GM19099 (cell line): ENCODE data around the gene CLEC2B.

Experiments
- POLR2A ChIP-seq: IDR thresholded peaks from 3 replicates; pipeline ENCODE4 v1.6.1; 2011; ENCODE audit warnings: low read depth; ENCODE audit not compliant: insufficient read length; ENCODE audit errors: extremely low read depth

Gene CLEC2B

GRCh38 chr12:9881988-9882387, 12.8 kb upstream of the CLEC2B start:
- TF ChIP-seq POLR2A = no peak

- no peak for TF ChIP-seq POLR2A
Measured at GRCh38 chr12:9881246-9881645, 12.1 kb upstream of the CLEC2B start, which contains the start of gene KLRF2. Gene KLRF2 (plus strand): TSS chr12:9881489. CDS start chr12:9881596, 107 bp downstream.

GRCh38 chr12:9880532-9881078, 11.5 kb upstream of the CLEC2B start:
- TF ChIP-seq POLR2A = no peak

GRCh38 chr12:9872742-9873141, 3.6 kb upstream of the CLEC2B start:
- no peak for TF ChIP-seq POLR2A

GRCh38 chr12:9872162-9872561, 3.0 kb upstream of the CLEC2B start:
- TF ChIP-seq POLR2A = no peak

- no peak for TF ChIP-seq POLR2A
Measured at GRCh38 chr12:9870286-9870866, 1.2 kb upstream of the CLEC2B start.

- TF ChIP-seq POLR2A = no peak
Measured at GRCh38 chr12:9868951-9869306, 225 bp downstream of the CLEC2B start.

- no peak for TF ChIP-seq POLR2A
Measured at GRCh38 chr12:9868311-9868801, 798 bp downstream of the CLEC2B start.

GRCh38 chr12:9867531-9867930, 1.6 kb downstream of the CLEC2B start:
- no peak for TF ChIP-seq POLR2A

GRCh38 chr12:9866860-9867269, 2.3 kb downstream of the CLEC2B start:
- TF ChIP-seq POLR2A = no peak

- no peak for TF ChIP-seq POLR2A
Measured at GRCh38 chr12:9864913-9865675, 4.1 kb downstream of the CLEC2B start.

GRCh38 chr12:9858135-9858534, 11.0 kb downstream of the CLEC2B start:
- TF ChIP-seq POLR2A = no peak

- TF ChIP-seq POLR2A = no peak
Measured at GRCh38 chr12:9856894-9857293, 12.3 kb downstream of the CLEC2B start.

GRCh38 chr12:9856151-9856550, 13.0 kb downstream of the CLEC2B start:
- no peak for TF ChIP-seq POLR2A

- TF ChIP-seq POLR2A = no peak
Measured at GRCh38 chr12:9851927-9852326, 17.2 kb downstream of the CLEC2B start.

GRCh38 chr12:9851050-9851449, 18.1 kb downstream of the CLEC2B start:
- no peak for TF ChIP-seq POLR2A

GRCh38 chr12:9848899-9849298, 20.3 kb downstream of the CLEC2B start:
- TF ChIP-seq POLR2A = no peak

GRCh38 chr12:9843407-9843806, 25.7 kb downstream of the CLEC2B start:
- TF ChIP-seq POLR2A = no peak
